K562 (cell line): ENCODE results near the gene SIPA1L2.

Experiments used
- POLR2AphosphoS5 ChIP-seq: IDR thresholded peaks from 2 replicates; pipeline ENCODE4 v1.6.1; 2011; ENCODE audit warnings: mild to moderate bottlenecking, low read depth, low read length, moderate library complexity; ENCODE audit not compliant: control insufficient read depth, insufficient read depth
- ZSCAN29 ChIP-seq: fragments of 450-650 bp; IDR thresholded peaks from 2 replicates; pipeline ENCODE4 v1.6.1; 2017

DNA sequence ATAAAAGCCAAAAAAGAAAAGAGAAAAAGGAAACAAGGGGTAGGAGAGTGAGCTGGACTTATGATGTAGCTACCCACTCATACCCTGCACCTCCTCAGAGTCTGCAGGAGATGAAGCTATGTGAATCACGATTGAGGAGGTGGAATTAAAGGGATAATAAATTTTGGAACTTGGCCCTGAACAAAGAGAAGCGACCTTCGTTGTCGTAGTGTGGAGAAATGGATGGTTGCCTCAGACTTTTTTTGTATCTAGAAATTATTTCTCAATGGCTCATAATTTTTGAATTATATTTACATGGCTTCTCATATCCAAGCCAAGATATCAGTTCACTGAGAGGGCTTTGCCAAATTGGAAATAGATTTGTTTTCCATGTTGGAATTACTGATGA is 37.8 kb upstream of the SIPA1L2 start:
- TF ChIP-seq ZSCAN29 = no peak
- no peak for TF ChIP-seq POLR2AphosphoS5
